ENCODE data around the gene MYMK.

MYMK gene

DNA sequence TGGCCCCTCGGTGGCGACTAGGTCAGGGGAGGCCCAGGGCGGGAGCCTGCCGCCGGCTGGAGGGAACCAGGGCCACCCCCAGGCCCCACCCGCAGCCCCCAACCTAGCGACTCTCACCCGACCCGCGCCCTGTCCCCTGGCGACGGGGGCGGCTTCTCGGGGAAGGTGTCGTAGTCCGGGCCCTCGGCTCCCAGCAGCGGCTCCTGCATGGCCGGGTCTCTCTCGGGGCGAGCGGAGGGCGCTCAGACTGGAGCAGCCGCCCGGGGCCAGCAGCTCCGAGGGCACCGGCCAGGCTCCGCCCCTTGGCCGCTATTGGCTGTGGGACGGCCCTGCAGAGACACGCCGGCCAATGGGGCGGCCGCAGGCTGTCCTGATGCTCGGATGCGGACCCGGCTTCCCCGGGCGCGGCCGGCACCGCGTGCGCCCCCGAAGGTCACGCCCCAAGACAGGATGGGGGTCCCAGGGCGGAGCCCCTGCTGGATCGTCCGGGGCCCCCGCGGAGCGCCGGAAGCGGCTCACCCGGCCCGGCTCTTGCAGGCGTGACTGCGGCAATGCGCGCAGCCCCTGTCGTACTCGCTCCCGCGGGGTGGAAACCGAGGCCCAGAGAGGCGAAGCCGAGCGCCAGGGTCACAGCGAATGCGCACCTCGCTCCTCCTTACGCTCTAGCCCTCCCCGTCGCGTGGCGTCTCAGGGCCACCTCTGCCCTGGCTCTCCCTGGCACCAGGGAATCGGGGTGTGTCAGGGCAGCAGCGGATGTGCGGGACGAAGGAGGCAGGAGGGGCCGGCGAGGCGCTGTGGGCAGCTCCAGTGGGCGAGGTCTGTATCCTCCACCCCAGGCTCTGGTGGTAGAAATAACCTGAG, 45.7 kb downstream of the MYMK start, which contains the start of gene SLC2A6:
TSS of gene SLC2A6 (minus strand) at position 249 of the 861 bp plus-strand sequence. CDS start at position 209, 40 bp downstream.
- H3K27ac ChIP-seq: no peak within 1 kb of the TSS
- TF ChIP-seq, protein P1, sequence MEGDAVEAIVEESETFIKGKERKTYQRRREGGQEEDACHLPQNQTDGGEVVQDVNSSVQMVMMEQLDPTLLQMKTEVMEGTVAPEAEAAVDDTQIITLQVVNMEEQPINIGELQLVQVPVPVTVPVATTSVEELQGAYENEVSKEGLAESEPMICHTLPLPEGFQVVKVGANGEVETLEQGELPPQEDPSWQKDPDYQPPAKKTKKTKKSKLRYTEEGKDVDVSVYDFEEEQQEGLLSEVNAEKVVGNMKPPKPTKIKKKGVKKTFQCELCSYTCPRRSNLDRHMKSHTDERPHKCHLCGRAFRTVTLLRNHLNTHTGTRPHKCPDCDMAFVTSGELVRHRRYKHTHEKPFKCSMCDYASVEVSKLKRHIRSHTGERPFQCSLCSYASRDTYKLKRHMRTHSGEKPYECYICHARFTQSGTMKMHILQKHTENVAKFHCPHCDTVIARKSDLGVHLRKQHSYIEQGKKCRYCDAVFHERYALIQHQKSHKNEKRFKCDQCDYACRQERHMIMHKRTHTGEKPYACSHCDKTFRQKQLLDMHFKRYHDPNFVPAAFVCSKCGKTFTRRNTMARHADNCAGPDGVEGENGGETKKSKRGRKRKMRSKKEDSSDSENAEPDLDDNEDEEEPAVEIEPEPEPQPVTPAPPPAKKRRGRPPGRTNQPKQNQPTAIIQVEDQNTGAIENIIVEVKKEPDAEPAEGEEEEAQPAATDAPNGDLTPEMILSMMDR (conservative IDR thresholded peaks at IDR 0.05; ENCODE audit: low read depth, low read length): no peak
- H3K36me3 ChIP-seq (ENCODE audit: insufficient read depth): no peaks in the 10 kb centered on the region
- H4K20me1 ChIP-seq (ENCODE audit: insufficient read depth): no peaks in the 10 kb centered on the region
- H3K27me3 ChIP-seq (ENCODE audit: insufficient read depth, low read depth): peaks cover 75% of the 10 kb centered on the region
- H3K9ac ChIP-seq: no peak within 1 kb of the TSS
- H3K4me1 ChIP-seq (ENCODE audit: low read depth, poor library complexity, severe bottlenecking): no peaks in the 10 kb centered on the region
- no peaks in the 10 kb centered on the region for H3K79me2 ChIP-seq (ENCODE audit: insufficient read depth, low read depth)
- no peak within 1 kb of the TSS; the same call in 1 of the 2 replicates for H2AFZ ChIP-seq (ENCODE audit: low read depth)
- no peak within 1 kb of the TSS for H3K4me3 ChIP-seq (IDR thresholded peaks at IDR 0.05; ENCODE audit: insufficient read depth, low read depth, low read length)
- H3K4me2 ChIP-seq: no peak within 1 kb of the TSS

DNA sequence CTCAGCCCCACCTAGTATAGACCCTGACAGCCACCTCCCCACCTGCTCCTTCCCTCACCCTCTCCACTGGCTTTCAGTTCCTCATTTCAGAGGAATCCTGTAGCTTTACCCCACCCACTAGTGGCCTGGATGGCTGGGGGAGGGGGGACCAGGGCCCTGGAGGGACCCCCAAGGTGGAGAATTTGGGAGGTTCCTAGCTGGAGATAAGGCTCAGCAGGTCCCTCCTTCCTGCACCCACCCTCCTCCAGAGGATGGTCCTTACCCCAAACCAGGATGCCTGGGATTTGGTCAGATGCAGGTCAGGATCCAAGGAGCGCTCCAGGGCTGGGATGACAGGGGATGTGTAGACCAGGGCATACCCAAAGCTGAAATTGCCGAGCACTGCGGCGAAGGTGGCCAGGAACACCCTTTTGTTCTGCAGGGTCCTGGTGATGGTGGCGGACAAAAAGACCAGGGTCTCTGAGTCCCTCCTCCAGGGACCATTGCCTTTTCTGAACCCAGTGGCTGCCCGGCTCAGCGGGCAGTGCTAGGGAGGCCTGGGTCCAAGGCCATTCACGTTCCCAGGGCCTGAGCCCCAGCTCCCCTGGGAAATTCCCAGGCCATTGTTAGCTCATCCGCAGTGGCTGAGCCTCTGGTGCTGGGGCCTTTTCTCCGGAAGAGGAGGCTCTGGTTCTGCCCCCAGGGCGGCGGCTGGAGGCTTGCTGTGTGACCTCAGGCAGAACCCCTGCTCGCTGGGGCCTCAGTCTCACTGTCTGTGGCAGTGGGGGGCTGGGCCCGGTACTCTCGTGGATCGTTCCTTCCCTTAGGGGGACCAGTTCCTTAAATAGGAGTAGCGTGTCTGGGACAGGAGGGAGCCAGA, 46.5 kb downstream of the MYMK start:
- no peak overlapping the region for H3K4me3 ChIP-seq (IDR thresholded peaks at IDR 0.05; ENCODE audit: insufficient read depth, low read depth, low read length)
- TF ChIP-seq, protein P1 (conservative IDR thresholded peaks at IDR 0.05; ENCODE audit: low read depth, low read length): no peak
- peaks cover 68% of the 10 kb centered on the region for H3K27me3 ChIP-seq (ENCODE audit: insufficient read depth, low read depth)
- no peaks in the 10 kb centered on the region for H3K4me1 ChIP-seq (ENCODE audit: low read depth, poor library complexity, severe bottlenecking)
- no peak overlapping the region for H3K4me2 ChIP-seq
- no peaks in the 10 kb centered on the region for H3K36me3 ChIP-seq (ENCODE audit: insufficient read depth)
- H3K79me2 ChIP-seq (ENCODE audit: insufficient read depth, low read depth): no peaks in the 10 kb centered on the region
- no peak overlapping the region for H2AFZ ChIP-seq (ENCODE audit: low read depth)
- no peak overlapping the region for H3K9ac ChIP-seq
- no peak overlapping the region for H3K27ac ChIP-seq
- no peaks in the 10 kb centered on the region for H4K20me1 ChIP-seq (ENCODE audit: insufficient read depth)

DNA sequence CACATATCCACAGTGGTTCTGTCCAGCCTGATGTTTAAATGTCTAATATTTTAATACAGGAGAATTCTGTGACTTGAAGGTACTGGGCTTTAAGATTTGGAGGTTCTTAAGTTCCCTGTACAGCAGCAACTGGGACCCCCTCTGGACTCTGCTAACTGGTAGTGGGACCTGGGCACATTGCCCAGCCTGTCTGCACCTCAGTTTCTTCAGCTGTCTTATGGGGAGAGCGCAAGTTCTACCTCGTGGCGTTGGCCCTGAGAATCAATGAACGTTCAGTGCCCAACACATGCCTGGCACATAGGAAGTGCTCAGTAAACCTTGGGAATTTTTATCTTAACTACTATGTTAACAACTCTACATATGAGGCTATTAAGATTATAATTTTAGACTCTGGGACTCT, 47.3 kb downstream of the MYMK start:
- Histone ChIP-seq H3K36me3 (ENCODE audit: insufficient read depth) (no peaks in the 10 kb centered on the region), H2AFZ (ENCODE audit: low read depth) (no peak overlapping the region), H3K79me2 (ENCODE audit: insufficient read depth, low read depth) (no peaks in the 10 kb centered on the region), H4K20me1 (ENCODE audit: insufficient read depth) (no peaks in the 10 kb centered on the region), H3K4me2 (no peak overlapping the region), H3K27ac (no peak overlapping the region), H3K4me1 (ENCODE audit: low read depth, poor library complexity, severe bottlenecking) (no peaks in the 10 kb centered on the region), H3K9ac (no peak overlapping the region), H3K4me3 (IDR thresholded peaks at IDR 0.05; ENCODE audit: insufficient read depth, low read depth, low read length) (no peak overlapping the region), H3K27me3 (ENCODE audit: insufficient read depth, low read depth) (peaks cover 66% of the 10 kb centered on the region)
- TF ChIP-seq, protein P1 (conservative IDR thresholded peaks at IDR 0.05; ENCODE audit: low read depth, low read length): no peak

DNA sequence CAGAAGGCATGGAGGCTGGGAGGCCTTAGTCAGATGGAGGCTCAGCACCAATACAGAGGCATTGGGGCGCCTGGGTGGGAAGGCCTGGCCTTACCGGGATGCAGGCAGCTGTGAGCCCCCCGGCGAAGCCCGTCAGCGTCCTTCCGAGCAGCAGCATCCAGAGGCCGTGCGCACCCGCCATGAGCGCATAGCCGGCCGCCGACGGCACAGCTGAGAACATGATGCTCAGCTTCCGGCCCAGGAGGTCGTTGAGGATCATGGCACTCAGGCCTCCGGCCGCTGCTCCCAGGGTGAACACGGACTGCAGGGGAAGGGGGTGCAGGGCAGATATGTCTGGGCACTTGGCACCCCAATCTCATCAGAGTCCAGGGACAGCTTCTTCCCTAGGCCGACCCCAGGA, 47.8 kb downstream of the MYMK start:
- Histone ChIP-seq H3K4me3 (IDR thresholded peaks at IDR 0.05; ENCODE audit: insufficient read depth, low read depth, low read length) (no peak overlapping the region), H3K4me1 (ENCODE audit: low read depth, poor library complexity, severe bottlenecking) (no peaks in the 10 kb centered on the region), H3K4me2 (no peak overlapping the region), H3K27ac (no peak overlapping the region), H2AFZ (ENCODE audit: low read depth) (no peak overlapping the region), H3K27me3 (ENCODE audit: insufficient read depth, low read depth) (peaks cover 62% of the 10 kb centered on the region), H4K20me1 (ENCODE audit: insufficient read depth) (no peaks in the 10 kb centered on the region), H3K79me2 (ENCODE audit: insufficient read depth, low read depth) (no peaks in the 10 kb centered on the region), H3K9ac (no peak overlapping the region), H3K36me3 (ENCODE audit: insufficient read depth) (no peaks in the 10 kb centered on the region)
- TF ChIP-seq, protein P1 (conservative IDR thresholded peaks at IDR 0.05; ENCODE audit: low read depth, low read length): no peak
